Activated CD4-positive, alpha-beta memory T cell treated with anti-CD3 and anti-CD28 coated beads for 36 hours (primary cell): Measurements from ENCODE around the gene ZDHHC12. TPM values are rescaled to one million over a fixed set of nuclear protein-coding genes. Genes with fewer than 3 reads are reported as not detected.
A peak's percentile ranks its signal among the peaks of the same experiment; 100 is the strongest.
"Not testable (repeated sequence)": the region's sequence is repeated elsewhere in the genome, so short reads cannot be mapped to it uniquely, and the experiment has no call there.

Experiments used
- CTCF ChIA-PET: fragments of 350-600 bp; sonication (Branson Sonifier 250); formaldehyde crosslinking; loops from one replicate; lab custom pipeline; 2021; ENCODE audit warnings: antibody characterized with exemption, inconsistent platforms; lab: Charles Lee
- POLR2A ChIA-PET: fragments of 350-600 bp; sonication (Branson Sonifier 250); formaldehyde crosslinking; loops from one replicate; lab custom pipeline; 2021; ENCODE audit warnings: antibody characterized with exemption; lab: Charles Lee
- DNase-seq: peaks from one replicate; pipeline ENCODE4 v3.0.0-alpha.2; 2020
- H3K27ac Mint-ChIP-seq: one replicate; pipeline ENCODE4 v1.8.0; 2021; ENCODE audit warnings: mixed read lengths
- H3K27me3 Mint-ChIP-seq: one replicate; pipeline ENCODE4 v1.8.0; 2021; ENCODE audit warnings: mixed read lengths
- H3K36me3 Mint-ChIP-seq: one replicate; pipeline ENCODE4 v1.8.0; 2021; ENCODE audit warnings: mixed read lengths
- H3K4me1 Mint-ChIP-seq: one replicate; pipeline ENCODE4 v1.8.0; 2021; ENCODE audit warnings: low read depth, mixed read lengths
- H3K4me3 Mint-ChIP-seq: one replicate; pipeline ENCODE4 v1.8.0; 2021; ENCODE audit warnings: mild to moderate bottlenecking, mixed read lengths
- H3K9me3 Mint-ChIP-seq: one replicate; pipeline ENCODE4 v1.8.0; 2021; ENCODE audit warnings: mixed read lengths
- intact Hi-C: fragments of 100-400 bp; cut with micrococcal nuclease; formaldehyde crosslinking; loops from one replicate; pipeline ENCODE4 v1.15.1; 2023
- total RNA-seq, 2 experiments: library from RNA; stranded (reverse); gene quantifications; one replicate each; pipeline ENCODE4 v1.2.3, GENCODE V29; 2021

Gene ZDHHC12
- total RNA-seq, 2 experiments from 2014 or later = 65.8 to 68.7 TPM

DNA sequence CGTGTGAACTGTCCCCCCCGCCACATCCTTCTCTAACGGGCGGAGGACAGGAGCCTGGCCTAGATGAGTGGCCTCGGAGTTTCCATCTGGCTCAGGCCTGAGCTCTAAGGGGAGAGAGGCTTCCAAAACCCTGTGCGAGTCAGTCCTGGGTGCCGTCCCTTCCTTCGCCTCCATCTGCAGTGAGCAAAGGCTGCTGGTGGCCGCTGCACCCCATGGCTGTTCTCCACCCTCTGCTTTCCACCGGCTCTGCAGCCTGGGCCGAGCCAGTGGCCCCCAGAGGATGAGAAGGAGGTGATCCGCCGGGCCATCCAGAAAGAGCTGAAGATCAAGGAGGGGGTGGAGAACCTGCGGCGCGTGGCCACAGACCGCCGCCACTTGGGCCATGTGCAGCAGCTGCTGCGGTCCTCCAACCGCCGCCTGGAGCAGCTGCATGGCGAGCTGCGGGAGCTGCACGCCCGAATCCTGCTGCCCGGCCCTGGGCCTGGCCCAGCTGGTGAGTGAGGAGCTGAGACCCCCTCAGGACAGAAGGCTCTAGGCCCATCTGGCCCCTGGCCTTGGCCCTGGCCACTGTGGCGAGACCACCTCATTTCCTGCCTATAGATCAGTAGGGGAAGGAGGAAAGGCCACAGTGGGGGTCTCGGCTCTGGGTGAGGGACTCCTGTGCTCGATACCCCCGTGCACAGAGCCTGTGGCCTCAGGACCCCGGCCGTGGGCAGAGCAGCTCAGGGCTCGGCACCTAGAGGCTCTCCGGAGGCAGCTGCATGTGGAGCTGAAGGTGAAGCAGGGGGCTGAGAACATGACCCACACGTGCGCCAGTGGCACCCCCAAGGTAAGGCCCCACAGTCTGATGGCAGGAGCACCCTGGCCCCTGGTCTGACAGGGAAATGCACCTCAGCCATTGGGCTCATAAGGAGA lies 18.6 kb downstream of the ZDHHC12 start:
- POLR2A ChIA-PET = no interaction called here
- peaks cover 12% of the 10 kb centered on the region for H3K4me1 Mint-ChIP-seq

DNA sequence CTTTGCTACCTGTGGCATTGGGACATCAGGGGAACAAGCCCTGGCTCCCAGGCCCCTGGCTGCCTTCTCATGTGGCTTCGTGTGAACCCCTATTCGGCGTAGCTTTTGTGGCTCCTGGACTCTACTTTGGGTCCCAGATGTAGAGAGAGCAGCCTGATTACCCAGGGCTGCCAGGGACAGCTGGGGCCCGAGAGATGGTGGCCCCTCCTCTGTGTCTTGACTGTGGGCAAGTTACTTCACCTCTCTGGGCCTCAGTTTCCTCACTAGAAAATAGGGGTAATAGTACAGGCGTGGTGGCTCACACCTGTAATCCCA lies 19.6 kb downstream of the ZDHHC12 start:
- no peak overlapping the region for H3K27ac Mint-ChIP-seq
- ChIA-PET CTCF (no interaction called here), POLR2A (no interaction called here)
- DNase-seq = no peak
- no peaks in the 10 kb centered on the region for H3K9me3 Mint-ChIP-seq
- intact Hi-C loops = loop anchor here (5.0 kb wide), 2 partner anchors 47 to 113 kb away; partner anchors contain the start of genes DYNC2I2 and ENDOG
- H3K36me3 Mint-ChIP-seq = no peaks in the 10 kb centered on the region
- H3K4me1 Mint-ChIP-seq = peaks cover 12% of the 10 kb centered on the region
- no peaks in the 10 kb centered on the region for H3K27me3 Mint-ChIP-seq
- no peak overlapping the region for H3K4me3 Mint-ChIP-seq

More for the DNA sequence above, 18.6 kb downstream of the ZDHHC12 start:
- DNase-seq = no peak
- Mint-ChIP-seq H3K36me3 (no peaks in the 10 kb centered on the region), H3K27ac (no peak overlapping the region), H3K27me3 (no peaks in the 10 kb centered on the region), H3K4me3 (no peak overlapping the region), H3K9me3 (no peaks in the 10 kb centered on the region)
- CTCF ChIA-PET = interaction anchor here (1.0 kb wide), 1 partner anchor 427 kb away, joined by 3 read pairs; no protein-coding TSS in a partner anchor
- intact Hi-C loops = no loop called here

DNA sequence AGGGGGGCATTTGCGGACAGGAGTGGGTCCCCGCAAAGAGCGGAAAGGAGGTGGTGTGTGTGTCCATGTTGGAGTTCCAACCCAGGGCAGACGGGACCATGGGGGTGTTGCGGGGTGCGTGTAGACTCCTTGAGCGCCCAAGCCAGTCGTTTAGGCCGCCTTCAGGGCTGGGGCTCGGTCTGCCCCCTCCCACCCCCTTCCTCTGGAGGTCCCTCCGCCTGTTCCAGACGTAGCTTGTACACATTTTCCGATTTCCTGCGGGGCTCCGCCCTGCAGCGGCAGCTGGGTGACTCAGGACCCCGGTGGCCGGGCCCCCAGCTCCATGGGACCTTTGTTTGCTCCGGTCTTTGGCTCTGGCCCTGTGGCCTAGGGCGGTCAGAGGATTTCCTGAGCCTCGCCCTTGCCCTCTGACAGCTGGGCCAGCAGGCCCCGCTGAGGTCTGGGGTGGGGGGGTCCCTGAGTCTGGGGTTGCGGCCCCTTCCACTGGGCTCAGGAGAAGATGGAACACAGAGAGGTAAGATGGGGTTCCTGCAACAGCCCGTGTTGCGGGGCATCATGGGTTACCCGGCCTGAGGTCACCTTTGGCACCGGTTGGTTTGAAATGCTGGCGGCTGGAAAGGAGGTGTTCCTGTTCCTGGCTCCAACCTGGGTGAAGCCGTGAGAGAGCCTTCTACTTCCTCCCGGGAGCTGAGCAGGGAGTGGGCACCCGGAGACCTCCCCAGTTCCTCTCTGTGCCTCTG lies 20.1 kb downstream of the ZDHHC12 start:
- CTCF ChIA-PET = no interaction called here
- intact Hi-C loops = loop anchor here (2.0 to 5.0 kb wide), 3 partner anchors 19 to 114 kb away; partner anchors contain the start of genes DYNC2I2 and ENDOG

DNA sequence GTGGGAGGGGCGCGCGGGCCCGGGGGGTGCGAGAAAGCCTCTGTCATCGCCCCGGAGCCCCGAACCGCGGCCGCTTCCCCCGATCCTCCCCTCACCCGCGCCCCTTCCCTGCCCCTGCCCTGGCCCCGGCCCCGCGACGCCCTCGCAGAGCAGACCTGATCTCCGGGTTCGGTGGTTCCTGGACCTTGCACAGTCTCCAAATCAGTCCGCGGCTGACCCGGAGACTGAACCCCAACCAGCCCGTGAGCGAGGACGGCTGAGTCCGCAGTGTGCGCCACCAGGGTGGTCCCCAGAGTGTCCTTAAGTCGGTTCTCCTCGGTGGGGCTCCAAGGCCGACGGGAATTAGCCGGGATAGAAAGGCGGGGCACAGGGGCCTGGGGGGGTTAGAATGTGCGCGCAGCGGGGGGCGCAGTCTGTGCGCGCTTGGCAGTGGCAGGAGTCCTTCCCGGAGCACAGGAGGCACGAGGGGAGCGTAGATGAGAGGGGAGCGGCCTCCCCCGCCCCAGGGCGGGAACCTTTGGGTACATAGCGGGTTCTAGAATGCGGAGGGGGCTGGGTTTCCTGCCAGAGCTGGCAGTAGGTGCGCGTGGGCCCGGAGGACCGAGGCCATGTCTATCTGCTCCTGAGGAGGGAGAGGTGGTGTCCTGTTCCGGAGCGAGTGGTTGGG lies 20.8 kb downstream of the ZDHHC12 start:
- intact Hi-C loops = loop anchor here (1.0 to 5.0 kb wide), 4 partner anchors 13 to 114 kb away; partner anchors contain the start of genes DYNC2I2 and ENDOG
- peak; percentile 32 for DNase-seq
- Mint-ChIP-seq H3K27ac (peak overlapping the region; percentile 33), H3K9me3 (no peaks in the 10 kb centered on the region), H3K4me3 (peak overlapping the region; percentile 73), H3K4me1 (peaks cover 12% of the 10 kb centered on the region), H3K27me3 (no peaks in the 10 kb centered on the region), H3K36me3 (no peaks in the 10 kb centered on the region)
- ChIA-PET POLR2A (no interaction called here), CTCF (no interaction called here)

More for the DNA sequence above, 20.1 kb downstream of the ZDHHC12 start:
- peak overlapping the region; percentile 33 for H3K27ac Mint-ChIP-seq
- peaks cover 12% of the 10 kb centered on the region for H3K4me1 Mint-ChIP-seq
- no peaks in the 10 kb centered on the region for H3K27me3 Mint-ChIP-seq
- no peaks in the 10 kb centered on the region for H3K9me3 Mint-ChIP-seq
- no peaks in the 10 kb centered on the region for H3K36me3 Mint-ChIP-seq
- no peak for DNase-seq
- POLR2A ChIA-PET = no interaction called here
- H3K4me3 Mint-ChIP-seq = peak overlapping the region; percentile 73

DNA sequence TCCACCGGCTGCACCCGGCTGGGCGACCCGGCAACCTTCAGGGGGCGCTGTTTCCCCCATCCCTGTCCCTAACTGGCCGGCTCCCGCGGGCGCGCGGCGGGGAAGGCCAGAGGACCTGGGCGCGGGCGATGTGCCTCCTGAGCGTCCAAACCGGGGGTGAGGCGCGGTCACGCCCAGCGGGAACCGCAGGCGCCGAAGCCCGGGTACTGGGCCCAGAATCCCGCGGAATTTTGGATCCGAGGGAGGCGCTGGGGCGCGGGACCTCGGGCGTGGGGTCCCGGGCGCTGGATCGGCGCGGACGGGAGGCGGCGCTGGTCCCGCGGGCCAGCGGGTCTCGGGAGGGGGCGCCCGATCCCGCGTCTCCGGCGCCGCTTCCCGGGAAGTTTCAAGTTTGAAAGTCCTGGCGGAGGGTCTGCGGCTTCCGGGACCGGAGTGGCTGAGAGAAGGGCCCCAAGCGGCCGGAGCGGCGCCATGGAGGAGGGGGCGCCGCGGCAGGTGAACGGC lies 21.4 kb downstream of the ZDHHC12 start, which contains the start of gene PKN3:
TSS of gene PKN3 (plus strand) at position 59 of the 504 bp plus-strand sequence. CDS start at position 472, 413 bp downstream.
- Mint-ChIP-seq H3K27me3 (no peaks in the 10 kb centered on the region), H3K36me3 (no peaks in the 10 kb centered on the region), H3K4me1 (peaks cover 12% of the 10 kb centered on the region), H3K27ac (peak within 1 kb of the TSS; percentile 50), H3K4me3 (peak within 1 kb of the TSS; percentile 73), H3K9me3 (no peaks in the 10 kb centered on the region)
- POLR2A ChIA-PET = interaction anchor here (0.5 to 1.4 kb wide), 3 partner anchors 13 to 1095 kb away, joined by 3 to 9 read pairs (median 5); partner anchors contain the start of gene SET
- CTCF ChIA-PET = interaction anchor here (0.5 to 1.3 kb wide), 26 partner anchors 10 to 378 kb away, joined by 3 to 20 read pairs (median 3); partner anchors contain the start of genes DOLPP1, ENDOG and ZDHHC12
- DNase-seq = peak; percentile 91
- intact Hi-C loops = loop anchor here (1.0 to 5.0 kb wide), 4 partner anchors 12 to 115 kb away; partner anchors contain the start of genes DYNC2I2 and ENDOG

DNA sequence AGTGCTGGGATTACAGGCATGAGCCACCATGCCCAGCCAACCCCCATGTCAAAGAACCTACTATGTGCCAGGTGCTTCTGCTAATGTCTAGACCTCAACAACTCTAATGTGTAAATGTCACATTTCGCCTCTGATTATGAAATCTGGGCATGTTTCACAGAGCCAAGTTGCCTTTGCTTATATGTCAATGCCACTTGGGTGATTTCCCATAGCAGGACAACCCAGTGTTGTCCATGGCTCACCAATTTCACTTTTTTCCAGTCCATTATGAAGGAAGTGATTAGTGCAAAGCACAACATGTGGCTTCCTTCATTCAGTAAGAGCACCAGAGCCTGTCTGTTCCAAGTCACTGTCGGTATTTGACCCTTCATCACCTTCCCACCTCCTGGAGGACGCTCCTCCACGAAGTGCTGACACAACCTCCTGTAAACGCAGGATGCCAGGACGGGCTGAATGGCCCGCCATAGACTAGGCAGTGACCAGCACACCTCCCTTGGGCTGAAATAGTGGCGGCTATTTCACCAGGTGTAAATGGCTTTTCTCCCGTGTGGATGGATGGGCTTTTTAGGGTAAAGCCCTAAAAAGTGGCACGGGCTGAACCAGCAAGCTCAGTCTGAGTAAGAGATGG lies 22.6 kb downstream of the ZDHHC12 start:
- no peaks in the 10 kb centered on the region for H3K27me3 Mint-ChIP-seq
- no peaks in the 10 kb centered on the region for H3K9me3 Mint-ChIP-seq
- intact Hi-C loops = loop anchor here (5.0 kb wide), 2 partner anchors 44 to 116 kb away; partner anchors contain the start of genes DYNC2I2 and ENDOG
- DNase-seq = no peak
- ChIA-PET CTCF (interaction anchor here (0.7 to 1.5 kb wide), 7 partner anchors 16 to 70 kb away, joined by 3 to 20 read pairs (median 4); partner anchors contain the start of gene ZDHHC12), POLR2A (interaction anchor here (1.0 to 1.4 kb wide), 3 partner anchors 12 to 17 kb away, joined by 3 to 9 read pairs (median 3); partner anchors contain the start of gene SET)
- H3K27ac Mint-ChIP-seq = no peak overlapping the region
- peaks cover 12% of the 10 kb centered on the region for H3K4me1 Mint-ChIP-seq
- H3K4me3 Mint-ChIP-seq = peak overlapping the region; percentile 37
- peaks cover 6% of the 10 kb centered on the region for H3K36me3 Mint-ChIP-seq

DNA sequence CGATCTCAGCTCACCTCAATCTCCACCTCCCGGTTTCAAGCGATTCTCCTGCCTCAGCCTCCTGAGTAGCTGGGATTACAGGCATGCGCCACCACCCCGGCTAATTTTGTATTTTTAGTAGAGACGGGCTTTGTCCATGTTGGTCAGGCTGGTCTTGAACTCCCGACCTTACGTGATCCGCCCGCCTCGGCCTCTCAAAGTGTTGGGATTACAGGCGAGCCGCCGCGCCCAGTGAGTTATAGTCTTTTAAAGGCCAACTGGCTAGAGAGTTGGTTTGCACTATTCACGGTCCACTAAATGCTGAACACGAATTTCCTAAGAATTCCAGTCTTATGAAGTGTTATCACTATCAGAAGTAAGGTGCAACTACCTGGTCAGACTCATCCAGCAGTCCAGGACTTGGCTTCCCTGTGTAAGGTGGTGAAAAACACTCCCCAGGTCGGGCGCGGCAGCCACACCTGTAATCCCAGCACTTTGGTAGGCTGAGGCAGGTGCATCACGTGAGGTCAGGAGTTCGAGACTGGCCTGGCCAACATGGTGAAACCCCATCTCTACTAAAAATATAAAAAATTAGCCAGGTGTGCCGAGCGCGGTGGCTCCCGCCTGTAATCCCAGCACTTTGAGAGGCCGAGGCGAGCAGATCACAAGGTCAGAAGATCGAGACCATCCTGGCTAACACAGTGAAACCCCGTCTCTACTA lies 24.7 kb downstream of the ZDHHC12 start:
- H3K4me3 Mint-ChIP-seq = not testable (repeated sequence)
- CTCF ChIA-PET = interaction anchor here (1.7 kb wide), 1 partner anchor 14 kb away, joined by 4 read pairs; no protein-coding TSS in a partner anchor

DNA sequence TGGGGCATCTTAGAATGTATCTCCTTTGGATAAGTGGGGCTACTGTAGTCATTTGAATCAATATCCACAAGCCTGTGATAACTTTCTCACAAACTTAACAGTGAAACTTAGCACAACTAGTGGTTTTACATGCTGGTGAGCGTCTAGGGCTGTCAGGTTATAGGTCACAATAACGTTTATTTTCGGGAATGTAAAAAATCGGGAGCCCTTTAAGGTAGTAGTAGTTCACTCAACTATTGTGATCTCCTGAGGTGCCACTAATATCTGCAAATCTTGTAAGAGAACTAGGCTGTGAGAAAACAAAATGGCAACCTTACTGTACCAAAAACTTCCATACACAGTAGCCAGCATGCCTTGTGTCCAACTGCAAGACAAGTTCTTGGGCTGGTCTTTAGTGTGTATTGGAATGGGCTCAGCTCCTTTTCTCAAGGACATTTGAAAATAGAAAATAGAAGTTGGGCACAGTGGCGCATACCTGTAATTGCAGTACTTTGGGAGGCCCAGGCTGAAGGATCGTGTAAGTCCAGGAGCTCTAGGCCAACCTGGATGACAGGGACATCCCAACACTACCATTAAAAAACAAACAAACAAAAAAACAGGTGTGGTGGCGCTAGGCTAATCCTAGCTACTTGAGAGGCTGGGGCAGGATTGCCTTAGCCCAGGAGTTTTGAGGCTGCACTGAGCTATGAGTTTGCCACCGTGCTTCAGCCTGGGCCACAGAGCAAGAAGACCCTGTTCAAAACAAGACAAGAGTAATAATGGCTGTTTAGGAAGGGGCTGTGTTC lies 26.8 kb downstream of the ZDHHC12 start:
- Mint-ChIP-seq H3K36me3 (peaks cover 31% of the 10 kb centered on the region), H3K9me3 (no peaks in the 10 kb centered on the region), H3K4me3 (no peak overlapping the region), H3K4me1 (peaks cover 16% of the 10 kb centered on the region), H3K27ac (no peak overlapping the region), H3K27me3 (no peaks in the 10 kb centered on the region)
- DNase-seq = no peak
- ChIA-PET CTCF (interaction anchor here (1.4 kb wide), 1 partner anchor 49 kb away, joined by 3 read pairs; no protein-coding TSS in a partner anchor), POLR2A (interaction anchor here (1.3 to 1.7 kb wide), 3 partner anchors 8 to 13 kb away, joined by 4 to 6 read pairs (median 5); partner anchors contain the start of gene SET)
- intact Hi-C loops = no loop called here

More for the DNA sequence above, 24.7 kb downstream of the ZDHHC12 start:
- H3K4me1 Mint-ChIP-seq = peaks cover 12% of the 10 kb centered on the region
- peaks cover 14% of the 10 kb centered on the region for H3K36me3 Mint-ChIP-seq
- H3K9me3 Mint-ChIP-seq, DNase-seq, intact Hi-C loops, POLR2A ChIA-PET, H3K27me3 Mint-ChIP-seq, H3K27ac Mint-ChIP-seq: not testable (repeated sequence)

DNA sequence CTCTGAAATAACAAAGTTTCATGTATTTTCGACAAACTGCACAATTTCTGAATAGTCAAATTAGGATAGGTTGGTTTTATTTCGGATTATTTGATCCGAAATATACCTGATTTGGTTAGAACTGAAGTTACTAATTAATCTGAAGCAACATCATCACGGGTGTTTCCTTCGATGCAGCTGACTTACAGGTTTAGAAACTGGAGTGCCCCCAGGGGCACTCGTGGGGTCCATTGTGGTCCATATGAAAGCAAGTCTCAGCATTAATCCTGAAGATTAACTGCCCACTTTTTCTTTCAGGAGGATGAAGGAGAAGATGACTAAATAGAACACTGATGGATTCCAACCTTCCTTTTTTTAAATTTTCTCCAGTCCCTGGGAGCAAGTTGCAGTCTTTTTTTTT lies 29.6 kb downstream of the ZDHHC12 start:
- Mint-ChIP-seq H3K27ac (no peak overlapping the region), H3K4me3 (no peak overlapping the region), H3K4me1 (peaks cover 20% of the 10 kb centered on the region), H3K9me3 (no peaks in the 10 kb centered on the region), H3K36me3 (peaks cover 46% of the 10 kb centered on the region), H3K27me3 (no peaks in the 10 kb centered on the region)
- no peak for DNase-seq
- ChIA-PET CTCF (no interaction called here), POLR2A (interaction anchor here (1.5 kb wide), 1 partner anchor 11 kb away, joined by 6 read pairs; no protein-coding TSS in a partner anchor)
- intact Hi-C loops = no loop called here
